ENCODE results near the gene MCUB.
A peak's percentile ranks its signal among the peaks of the same experiment; 100 is the strongest.

MCUB gene

DNA sequence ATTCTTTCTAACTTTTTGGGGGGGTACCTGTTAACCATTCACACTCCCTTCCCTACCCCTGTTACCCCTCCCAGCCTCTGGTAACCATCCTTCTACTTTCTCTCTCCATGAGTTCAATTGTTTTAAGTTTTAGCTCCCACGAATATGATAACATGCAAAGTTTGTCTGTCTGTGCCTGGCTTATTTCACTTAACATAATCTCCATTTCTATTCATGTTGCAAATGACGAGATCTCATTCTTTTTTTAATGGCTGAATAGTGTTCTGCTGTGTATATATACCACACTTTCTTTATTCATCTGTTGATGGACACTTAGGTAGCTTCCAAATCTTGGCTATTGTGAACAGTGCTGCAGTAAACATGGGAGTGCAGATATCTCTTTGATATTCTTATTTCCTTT, 41.3 kb downstream of the MCUB start:
- Histone ChIP-seq H3K4me2 (ENCODE audit: low read length) (no peak overlapping the region), H3K9me3 (ENCODE audit: insufficient read depth, low read depth, low read length) (peaks cover 5% of the 10 kb centered on the region), H3K4me1 (ENCODE audit: control insufficient read depth in 1 of 2, insufficient read depth in 2 of 2, low read length in 2 of 2) (no peaks in the 10 kb centered on the region), H3K4ac (ENCODE audit: low read depth, low read length) (no peak overlapping the region), H3K27ac (ENCODE audit: low read depth, low read length) (no peak overlapping the region), H3K14ac (ENCODE audit: low read length) (no peak overlapping the region), H3K36me3 (ENCODE audit: control insufficient read depth in 1 of 2, insufficient read depth in 2 of 2, low read length in 2 of 2) (no peaks in the 10 kb centered on the region), H2BK12ac (ENCODE audit: low read length) (no peak overlapping the region), H4K91ac (ENCODE audit: low read depth, low read length) (no peak overlapping the region), H3K9ac (ENCODE audit: low read length) (no peak overlapping the region), H3K79me2 (ENCODE audit: control insufficient read depth, insufficient read depth, low read length, poor library complexity) (no peaks in the 10 kb centered on the region), H2AK5ac (ENCODE audit: low read length) (no peak overlapping the region), H3K4me3 (ENCODE audit: low read depth, low read length) (no peak overlapping the region), H3K79me1 (ENCODE audit: low read length) (no peaks in the 10 kb centered on the region), H4K12ac (ENCODE audit: low read depth, low read length) (no peak overlapping the region), H3K18ac (ENCODE audit: low read length) (no peak overlapping the region), H2BK120ac (ENCODE audit: insufficient read depth, low read length, poor library complexity) (no peak overlapping the region), H2BK5ac (ENCODE audit: low read depth, low read length, poor library complexity) (no peak overlapping the region), H4K8ac (ENCODE audit: low read depth, low read length) (no peak overlapping the region), H2AFZ (ENCODE audit: insufficient read depth, low read length, poor library complexity) (no peak overlapping the region), H3K27me3 (ENCODE audit: insufficient read depth, low read length) (no peaks in the 10 kb centered on the region), H3K23ac (ENCODE audit: low read length) (no peak overlapping the region)
- DNase-seq: no peak
- WGBS (ENCODE audit: extremely low coverage, insufficient coverage, insufficient read length): no CpG with 5 or more reads among the region's 2 CpGs

DNA sequence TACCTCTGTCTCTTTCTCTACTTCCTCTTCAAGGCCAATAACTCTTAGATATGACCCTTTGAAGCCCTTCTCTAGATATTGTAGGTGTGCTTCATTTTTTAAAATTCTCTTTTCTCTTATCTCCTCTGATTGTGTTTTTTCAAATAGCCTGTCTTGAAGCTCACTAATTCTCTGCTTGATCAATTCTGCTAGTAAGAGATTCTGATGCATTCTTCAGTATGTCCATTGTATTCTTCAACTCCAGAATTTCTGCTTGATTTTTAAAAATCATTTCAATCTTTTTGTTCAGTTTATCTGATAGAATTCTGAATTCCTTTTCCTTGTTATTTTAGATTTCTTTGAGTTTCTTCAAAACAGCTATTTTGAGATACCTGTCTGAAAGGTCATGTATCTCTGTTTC, 47.9 kb downstream of the MCUB start:
- H3K18ac ChIP-seq (ENCODE audit: low read length): no peak overlapping the region

DNA sequence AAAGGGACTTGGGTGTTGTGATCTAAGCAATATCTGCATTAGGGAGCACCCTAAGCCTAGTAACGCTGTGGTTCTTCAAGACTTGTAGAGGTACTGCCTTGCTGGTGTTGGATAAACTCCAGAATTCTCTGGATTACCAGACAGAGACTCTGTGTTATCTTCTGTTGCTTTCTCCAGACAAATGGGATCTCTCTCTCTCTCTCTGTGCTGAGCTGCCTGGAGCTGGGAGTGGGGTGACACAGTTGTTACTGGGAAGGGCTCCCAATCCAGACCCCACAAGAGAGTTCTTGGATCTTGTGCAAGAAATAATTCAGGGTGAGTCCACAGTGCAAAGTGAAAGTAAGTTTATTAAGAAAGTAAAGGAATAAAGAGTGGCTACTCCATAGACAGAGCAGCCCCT, 48.8 kb downstream of the MCUB start:
- Histone ChIP-seq H4K8ac (ENCODE audit: low read depth, low read length) (no peak overlapping the region), H3K18ac (ENCODE audit: low read length) (no peak overlapping the region), H2BK12ac (ENCODE audit: low read length) (no peak overlapping the region), H4K91ac (ENCODE audit: low read depth, low read length) (no peak overlapping the region), H3K9me3 (ENCODE audit: insufficient read depth, low read depth, low read length) (no peaks in the 10 kb centered on the region), H3K27me3 (ENCODE audit: insufficient read depth, low read length) (no peaks in the 10 kb centered on the region), H2BK120ac (ENCODE audit: insufficient read depth, low read length, poor library complexity) (no peak overlapping the region), H2BK5ac (ENCODE audit: low read depth, low read length, poor library complexity) (no peak overlapping the region), H3K14ac (ENCODE audit: low read length) (no peak overlapping the region), H3K9ac (ENCODE audit: low read length) (no peak overlapping the region), H3K4me2 (ENCODE audit: low read length) (no peak overlapping the region), H3K79me1 (ENCODE audit: low read length) (no peaks in the 10 kb centered on the region), H3K36me3 (ENCODE audit: control insufficient read depth in 1 of 2, insufficient read depth in 2 of 2, low read length in 2 of 2) (no peaks in the 10 kb centered on the region), H3K23ac (ENCODE audit: low read length) (no peak overlapping the region), H3K27ac (ENCODE audit: low read depth, low read length) (no peak overlapping the region), H4K12ac (ENCODE audit: low read depth, low read length) (no peak overlapping the region), H2AK5ac (ENCODE audit: low read length) (no peak overlapping the region), H2AFZ (ENCODE audit: insufficient read depth, low read length, poor library complexity) (no peak overlapping the region), H3K4me3 (ENCODE audit: low read depth, low read length) (no peak overlapping the region), H3K79me2 (ENCODE audit: control insufficient read depth, insufficient read depth, low read length, poor library complexity) (peaks cover 2% of the 10 kb centered on the region), H3K4ac (ENCODE audit: low read depth, low read length) (no peak overlapping the region), H3K4me1 (ENCODE audit: control insufficient read depth in 1 of 2, insufficient read depth in 2 of 2, low read length in 2 of 2) (peaks cover 4 to 7% of the 10 kb centered on the region in 2 experiments)
- no peak for DNase-seq
- WGBS (ENCODE audit: extremely low coverage, insufficient coverage, insufficient read length): no CpG with 5 or more reads among the region's 1 CpG

More for the DNA sequence above, 47.9 kb downstream of the MCUB start:
- Histone ChIP-seq H3K4me2 (ENCODE audit: low read length) (no peak overlapping the region), H3K36me3 (ENCODE audit: control insufficient read depth in 1 of 2, insufficient read depth in 2 of 2, low read length in 2 of 2) (no peaks in the 10 kb centered on the region), H3K79me2 (ENCODE audit: control insufficient read depth, insufficient read depth, low read length, poor library complexity) (peaks cover 2% of the 10 kb centered on the region), H3K14ac (ENCODE audit: low read length) (no peak overlapping the region), H3K4me3 (ENCODE audit: low read depth, low read length) (no peak overlapping the region), H2AK5ac (ENCODE audit: low read length) (no peak overlapping the region), H2BK5ac (ENCODE audit: low read depth, low read length, poor library complexity) (no peak overlapping the region), H3K4me1 (ENCODE audit: control insufficient read depth in 1 of 2, insufficient read depth in 2 of 2, low read length in 2 of 2) (peaks cover 4 to 7% of the 10 kb centered on the region in 2 experiments), H2AFZ (ENCODE audit: insufficient read depth, low read length, poor library complexity) (no peak overlapping the region), H3K23ac (ENCODE audit: low read length) (no peak overlapping the region), H2BK12ac (ENCODE audit: low read length) (no peak overlapping the region), H4K8ac (ENCODE audit: low read depth, low read length) (no peak overlapping the region), H3K9me3 (ENCODE audit: insufficient read depth, low read depth, low read length) (peaks cover 4% of the 10 kb centered on the region), H4K12ac (ENCODE audit: low read depth, low read length) (no peak overlapping the region), H3K4ac (ENCODE audit: low read depth, low read length) (no peak overlapping the region), H3K79me1 (ENCODE audit: low read length) (no peaks in the 10 kb centered on the region), H4K91ac (ENCODE audit: low read depth, low read length) (no peak overlapping the region), H3K27me3 (ENCODE audit: insufficient read depth, low read length) (no peaks in the 10 kb centered on the region), H3K27ac (ENCODE audit: low read depth, low read length) (no peak overlapping the region), H3K9ac (ENCODE audit: low read length) (no peak overlapping the region), H2BK120ac (ENCODE audit: insufficient read depth, low read length, poor library complexity) (no peak overlapping the region)
- DNase-seq: no peak

DNA sequence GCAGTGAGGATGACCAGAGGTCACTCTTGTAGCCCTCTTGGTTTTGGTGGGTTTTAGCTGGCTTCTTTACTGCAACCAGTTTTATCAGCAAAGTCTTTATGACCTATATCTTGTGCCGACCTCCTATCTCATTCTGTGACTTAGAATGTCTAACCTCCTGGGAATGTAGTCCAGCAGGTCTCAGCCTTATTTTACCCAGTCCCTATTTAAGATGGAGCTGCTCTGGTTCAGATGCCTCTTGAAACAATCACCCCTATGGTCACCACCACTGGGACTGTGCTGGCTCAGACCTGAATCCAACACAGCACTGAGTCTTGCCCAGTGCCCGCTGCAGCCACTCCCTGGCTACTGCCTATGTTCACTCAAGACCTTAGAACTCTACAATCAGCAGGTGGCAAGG, 49.4 kb downstream of the MCUB start:
- H2AFZ ChIP-seq (ENCODE audit: insufficient read depth, low read length, poor library complexity): no peak overlapping the region
- H3K36me3 ChIP-seq (ENCODE audit: control insufficient read depth in 1 of 2, insufficient read depth in 2 of 2, low read length in 2 of 2): no peaks in the 10 kb centered on the region
- H4K91ac ChIP-seq (ENCODE audit: low read depth, low read length): peak overlapping the region; percentile 43
- no peak overlapping the region for H2BK12ac ChIP-seq (ENCODE audit: low read length)
- H3K4ac ChIP-seq (ENCODE audit: low read depth, low read length): no peak overlapping the region
- no peak overlapping the region for H3K4me2 ChIP-seq (ENCODE audit: low read length)
- H3K18ac ChIP-seq (ENCODE audit: low read length): no peak overlapping the region
- H3K4me1 ChIP-seq (ENCODE audit: control insufficient read depth in 1 of 2, insufficient read depth in 2 of 2, low read length in 2 of 2): peaks cover 4 to 7% of the 10 kb centered on the region in 2 experiments
- H3K79me2 ChIP-seq (ENCODE audit: control insufficient read depth, insufficient read depth, low read length, poor library complexity): peaks cover 2% of the 10 kb centered on the region
- no peaks in the 10 kb centered on the region for H3K27me3 ChIP-seq (ENCODE audit: insufficient read depth, low read length)
- H3K27ac ChIP-seq (ENCODE audit: low read depth, low read length): no peak overlapping the region
- H2BK120ac ChIP-seq (ENCODE audit: insufficient read depth, low read length, poor library complexity): no peak overlapping the region
- H4K8ac ChIP-seq (ENCODE audit: low read depth, low read length): no peak overlapping the region
- H3K9ac ChIP-seq (ENCODE audit: low read length): no peak overlapping the region
- no peak overlapping the region for H3K4me3 ChIP-seq (ENCODE audit: low read depth, low read length)
- no peak overlapping the region for H2BK5ac ChIP-seq (ENCODE audit: low read depth, low read length, poor library complexity)
- no peak overlapping the region for H4K12ac ChIP-seq (ENCODE audit: low read depth, low read length)
- peak overlapping the region; percentile 40 for H3K14ac ChIP-seq (ENCODE audit: low read length)
- no peaks in the 10 kb centered on the region for H3K9me3 ChIP-seq (ENCODE audit: insufficient read depth, low read depth, low read length)
- H3K79me1 ChIP-seq (ENCODE audit: low read length): no peaks in the 10 kb centered on the region
- no CpG with 5 or more reads among the region's 2 CpGs for WGBS (ENCODE audit: extremely low coverage, insufficient coverage, insufficient read length)
- H3K23ac ChIP-seq (ENCODE audit: low read length): no peak overlapping the region
- peak; percentile 83 to 89 for DNase-seq
- no peak overlapping the region for H2AK5ac ChIP-seq (ENCODE audit: low read length)

Data from trophoblast cell (in vitro differentiated cells and primary cell).